Measurements from ENCODE around the gene CHCHD3. TPM values are rescaled to one million over a fixed set of nuclear protein-coding genes. Genes with fewer than 3 reads are reported as not detected.
"Not testable (repeated sequence)": the region's sequence is repeated elsewhere in the genome, so short reads cannot be mapped to it uniquely, and the experiment has no call there.

The CHCHD3 gene
- total RNA-seq, 1 experiment from 2014 or later, result 96.2 TPM

DNA sequence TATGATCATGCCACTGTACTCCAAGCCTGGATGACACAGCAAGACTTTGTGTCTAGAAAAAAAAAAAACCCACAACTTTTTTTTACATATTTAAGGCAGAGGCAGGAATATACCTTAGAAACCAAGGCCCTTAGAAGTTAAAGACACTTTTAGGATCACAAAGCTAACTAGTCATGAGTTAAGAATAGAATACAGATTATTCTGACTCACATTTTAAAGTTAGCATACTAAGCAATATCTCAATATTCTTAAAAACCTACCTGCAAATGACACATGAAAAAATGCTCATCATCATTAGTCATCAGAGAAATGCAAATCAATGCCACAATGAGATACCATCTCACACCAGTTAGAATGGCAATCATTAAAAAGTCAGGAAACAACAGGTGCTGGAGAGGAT, 177.7 kb downstream of the CHCHD3 start:
- no peak for DNase-seq (ENCODE audit: low read depth)

DNA sequence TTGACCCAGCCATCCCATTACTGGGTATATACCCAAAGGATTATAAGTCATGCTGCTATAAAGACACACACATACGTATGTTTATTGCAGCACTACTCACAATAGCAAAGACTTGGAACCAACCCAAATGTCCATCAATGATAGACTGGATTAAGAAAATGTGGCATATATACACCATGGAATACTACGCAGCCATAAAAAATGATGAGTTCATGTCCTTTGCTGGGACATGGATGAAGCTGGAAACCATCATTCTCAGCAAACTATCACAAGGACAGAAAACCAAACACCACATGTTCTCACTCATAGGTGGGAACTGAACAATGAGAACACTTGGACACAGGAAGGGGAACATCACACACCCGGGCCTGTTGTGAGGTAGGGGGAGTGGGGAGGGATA, 179.6 kb downstream of the CHCHD3 start:
- not testable (repeated sequence) for DNase-seq (ENCODE audit: low read depth)

DNA sequence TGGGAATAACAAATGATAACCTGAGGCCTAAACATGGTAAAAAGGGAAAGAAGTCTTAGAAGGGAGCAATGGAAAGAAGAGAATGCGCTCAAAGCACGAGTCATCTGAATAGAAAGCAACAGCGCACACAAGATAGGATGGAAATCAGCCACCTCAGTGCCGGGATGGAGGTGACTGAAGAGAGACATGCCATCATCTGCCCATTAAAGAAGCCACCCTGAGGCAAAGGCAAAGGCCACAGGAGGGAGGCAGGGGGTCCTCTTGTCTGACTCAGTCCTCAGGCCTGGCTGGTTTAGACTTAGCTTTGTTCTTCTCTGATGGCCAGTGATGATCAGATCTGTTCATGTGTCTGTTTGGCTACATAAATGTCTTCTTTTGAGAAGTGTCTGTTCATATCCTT, 180.6 kb downstream of the CHCHD3 start:
- peak; percentile 14 for DNase-seq (ENCODE audit: low read depth)

DNA sequence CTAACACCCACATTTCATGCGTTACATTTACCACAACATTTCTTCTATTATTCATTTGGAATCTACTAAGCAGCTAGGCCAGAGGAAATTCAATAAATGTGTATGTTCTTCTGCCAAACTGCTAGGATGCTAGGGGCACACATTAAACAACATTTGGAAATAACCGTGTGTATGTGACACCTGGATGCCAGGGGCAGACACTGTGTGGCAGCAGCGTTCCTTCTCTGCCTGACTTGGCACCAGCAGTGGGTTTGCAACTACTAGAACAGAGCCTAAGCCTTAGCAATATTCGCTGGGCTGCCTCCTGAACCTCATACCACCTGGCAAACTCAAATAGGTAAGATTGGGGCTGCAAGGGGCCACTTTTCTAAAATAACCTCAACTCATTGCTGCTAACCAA, 182.1 kb downstream of the CHCHD3 start:
- DNase-seq (ENCODE audit: low read depth), result no peak

DNA sequence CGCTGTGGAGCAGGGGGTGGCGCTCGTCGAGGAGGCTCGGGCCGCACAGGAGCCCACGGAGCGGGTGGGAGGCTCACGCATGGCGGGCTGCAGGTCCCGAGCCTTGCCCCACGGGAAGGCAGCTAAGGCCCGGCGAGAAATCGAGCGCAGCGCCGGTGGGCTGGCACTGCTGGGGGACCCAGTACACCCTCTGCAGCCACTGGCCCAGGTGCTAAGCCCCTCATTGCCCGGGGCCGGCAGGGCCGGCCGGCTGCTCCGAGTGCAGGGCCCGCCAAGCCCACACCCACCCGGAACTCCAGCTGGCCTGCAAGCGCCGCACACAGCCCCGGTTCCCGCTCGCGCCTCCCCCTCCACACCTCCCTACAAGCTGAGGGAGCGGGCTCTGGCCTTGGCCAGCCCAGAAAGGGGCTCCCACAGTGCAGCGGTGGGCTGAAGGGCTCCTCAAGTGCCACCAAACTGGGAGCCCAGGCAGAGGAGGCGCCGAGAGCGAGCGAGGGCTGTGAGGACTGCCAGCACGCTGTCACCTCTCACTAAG, 183.2 kb downstream of the CHCHD3 start:
- DNase-seq (ENCODE audit: low read depth), result not testable (repeated sequence)

DNA sequence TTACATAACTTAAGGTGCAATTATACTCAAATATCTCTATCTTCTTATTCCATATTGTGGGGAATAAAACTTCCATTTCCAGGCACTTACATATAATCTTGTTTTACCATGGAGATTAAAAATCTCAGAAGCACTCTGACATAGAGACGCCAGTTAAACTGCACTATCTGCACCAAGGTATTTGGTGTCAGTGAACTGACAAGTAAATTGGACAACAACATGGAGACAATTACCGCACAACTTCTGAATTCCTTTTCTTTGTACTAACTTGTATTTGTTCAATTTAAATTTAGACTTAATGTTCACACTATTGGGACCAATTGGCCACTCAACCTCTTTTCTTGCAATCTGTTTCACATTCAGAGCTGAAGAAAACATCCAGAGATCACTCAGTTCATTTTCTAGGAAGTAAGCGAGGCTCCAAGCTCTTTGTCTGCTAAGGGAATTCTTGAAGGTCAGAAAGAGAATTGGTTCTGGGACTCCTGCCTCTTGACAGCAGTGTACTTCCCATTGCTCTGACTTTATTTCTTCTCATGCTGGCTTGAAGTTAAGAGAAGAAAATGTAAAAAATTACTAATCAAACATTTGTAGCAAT, 184.7 kb downstream of the CHCHD3 start:
- DNase-seq (ENCODE audit: low read depth), result no peak

DNA sequence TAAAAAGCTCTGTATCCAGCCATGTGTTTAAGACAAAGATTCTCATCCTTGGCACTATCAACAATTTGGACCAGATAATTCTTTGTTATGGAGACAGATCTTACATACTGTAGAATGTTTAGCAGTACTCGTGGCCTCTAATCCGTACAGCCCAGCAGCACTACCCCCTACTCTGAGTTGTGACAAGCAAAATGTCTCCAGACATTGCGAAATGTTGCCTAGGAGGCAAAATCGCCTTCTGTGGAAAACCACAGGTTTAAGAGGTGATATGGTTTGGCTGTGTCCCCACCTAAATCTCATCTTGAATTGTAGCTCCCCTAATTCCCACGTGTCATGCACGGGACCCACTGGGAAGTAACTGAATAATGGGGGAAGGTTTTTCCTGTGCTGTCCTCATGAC, 186.7 kb downstream of the CHCHD3 start:
- DNase-seq (ENCODE audit: low read depth), result no peak

DNA sequence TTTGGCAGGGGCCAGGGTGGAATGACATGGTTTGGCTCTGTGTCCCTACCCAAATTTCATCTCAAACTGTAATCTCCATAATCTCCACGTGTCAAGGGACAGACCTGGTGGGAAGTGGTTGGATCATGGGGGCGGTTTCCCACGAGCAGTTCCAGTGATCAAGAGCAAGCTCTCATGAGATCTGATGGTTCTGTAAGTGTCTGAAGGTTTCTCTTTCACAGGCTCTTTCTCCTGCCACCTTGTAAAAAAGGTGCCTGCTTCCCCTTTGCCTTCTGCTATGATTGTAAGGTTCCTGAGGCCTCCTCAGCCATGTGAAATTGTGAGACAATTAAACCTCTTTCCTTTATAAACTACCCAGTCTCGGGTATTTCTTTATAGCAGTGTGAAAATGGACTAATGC, 188.3 kb downstream of the CHCHD3 start:
- no peak for DNase-seq (ENCODE audit: low read depth)

DNA sequence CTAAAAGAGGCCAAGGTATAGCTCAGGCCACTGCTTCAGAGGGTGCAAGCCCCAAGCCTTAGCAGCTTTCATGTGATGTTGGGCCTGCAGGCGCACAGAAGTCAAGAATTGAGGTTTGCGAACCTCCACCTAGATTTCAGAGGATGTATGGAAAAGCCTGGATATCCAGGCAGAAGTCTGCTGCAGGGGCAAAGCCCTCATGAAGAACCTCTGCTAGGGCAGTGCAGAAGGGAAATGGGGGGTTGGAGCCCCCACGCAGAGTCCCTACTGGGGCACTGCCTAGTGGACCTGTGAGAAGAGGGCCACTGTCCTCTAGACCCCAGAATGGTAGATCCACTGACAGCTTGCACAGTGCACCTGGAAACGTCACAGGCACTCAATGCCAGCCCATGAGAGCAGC, 189.1 kb downstream of the CHCHD3 start:
- not testable (repeated sequence) for DNase-seq (ENCODE audit: low read depth)

DNA sequence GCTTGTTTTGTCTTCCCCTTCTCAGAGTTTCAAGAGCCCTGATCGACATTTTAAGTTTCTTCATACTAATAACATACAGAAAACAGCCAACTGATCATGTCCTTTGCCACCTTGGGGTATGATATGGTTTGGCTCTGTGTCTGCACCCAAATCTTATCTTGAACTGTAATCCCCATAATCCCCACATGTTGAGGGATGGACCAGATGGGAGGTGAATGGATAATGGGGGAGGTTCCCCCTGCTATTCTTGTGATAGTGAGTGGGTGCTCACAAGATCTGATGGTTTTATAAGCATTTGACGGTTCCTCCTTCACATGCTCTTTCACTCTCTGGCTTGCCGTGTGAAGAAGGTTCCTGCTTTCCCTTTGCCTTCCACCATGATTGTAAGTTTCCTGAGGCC, 190.3 kb downstream of the CHCHD3 start:
- DNase-seq (ENCODE audit: low read depth), result no peak

DNA sequence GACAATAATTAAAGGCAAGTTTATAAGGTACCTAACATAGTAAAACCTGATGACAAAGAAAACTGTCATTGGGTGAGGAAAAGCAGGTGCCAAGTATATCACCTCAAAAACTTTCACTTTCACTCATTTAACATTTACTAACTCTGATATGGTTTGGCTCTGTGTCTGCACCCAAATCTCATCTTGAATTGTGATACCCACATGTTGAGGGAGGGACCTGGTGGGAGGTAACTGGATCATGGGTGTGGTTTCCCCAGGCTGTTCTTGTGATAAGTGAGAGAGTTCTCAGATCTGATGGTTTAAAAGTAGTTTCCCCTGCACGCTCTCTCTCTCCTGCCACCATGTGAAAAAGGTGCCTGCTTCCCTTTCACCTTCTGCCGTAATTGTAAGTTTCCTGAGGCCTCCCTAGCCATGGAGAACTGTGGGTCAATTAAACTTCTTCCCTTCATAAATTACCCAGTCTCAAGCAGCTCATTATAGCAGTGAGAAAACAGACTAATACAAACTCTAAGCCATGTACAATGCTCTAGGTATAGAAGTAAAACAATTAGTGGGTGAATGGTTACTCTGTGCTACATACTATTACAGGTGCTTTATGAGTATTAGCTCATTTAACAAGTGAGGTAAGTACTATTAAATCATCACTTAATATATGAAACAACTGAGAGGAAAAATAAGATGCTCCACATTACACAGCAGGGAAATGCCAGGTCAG, 199.0 kb downstream of the CHCHD3 start:
- no peak for DNase-seq (ENCODE audit: low read depth)

DNA sequence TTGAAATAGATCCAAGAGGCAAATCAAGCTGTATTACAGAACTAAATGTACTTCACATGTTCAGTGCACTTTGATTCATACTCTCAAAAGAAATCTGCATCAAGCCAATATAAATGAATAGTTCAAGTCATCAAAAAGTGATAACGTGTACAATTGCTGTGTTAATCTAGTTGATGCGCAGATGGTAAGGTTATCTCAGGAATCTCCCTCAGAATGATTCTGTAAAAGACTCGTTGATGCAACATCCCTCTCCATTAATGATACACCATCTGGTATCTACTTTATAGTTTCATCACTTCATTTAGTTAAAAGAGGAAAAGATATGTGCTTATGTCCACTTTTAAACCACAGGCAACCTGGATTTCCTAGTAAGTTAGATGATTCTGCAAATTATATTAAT, 200.6 kb downstream of the CHCHD3 start:
- no peak for DNase-seq (ENCODE audit: low read depth)

DNA sequence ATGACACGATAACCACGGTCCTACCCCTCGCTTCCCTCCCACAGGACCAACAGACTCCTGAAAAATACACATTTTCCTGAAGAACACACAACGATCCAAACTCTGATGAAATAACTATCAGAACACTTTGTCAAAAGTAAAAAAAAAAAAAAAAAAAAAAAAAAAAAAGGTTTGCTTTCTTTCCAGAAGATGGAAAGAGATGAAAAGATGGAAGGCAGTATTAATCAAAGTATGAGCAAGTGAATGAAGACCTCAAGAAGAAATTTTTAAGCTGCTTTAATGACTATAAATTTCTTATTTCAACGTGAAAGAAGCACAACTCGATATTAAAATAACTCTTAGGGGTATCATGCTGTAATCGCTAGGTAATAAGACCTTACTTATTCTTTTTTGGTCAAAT, 202.3 kb downstream of the CHCHD3 start:
- DNase-seq (ENCODE audit: low read depth), result no peak

DNA sequence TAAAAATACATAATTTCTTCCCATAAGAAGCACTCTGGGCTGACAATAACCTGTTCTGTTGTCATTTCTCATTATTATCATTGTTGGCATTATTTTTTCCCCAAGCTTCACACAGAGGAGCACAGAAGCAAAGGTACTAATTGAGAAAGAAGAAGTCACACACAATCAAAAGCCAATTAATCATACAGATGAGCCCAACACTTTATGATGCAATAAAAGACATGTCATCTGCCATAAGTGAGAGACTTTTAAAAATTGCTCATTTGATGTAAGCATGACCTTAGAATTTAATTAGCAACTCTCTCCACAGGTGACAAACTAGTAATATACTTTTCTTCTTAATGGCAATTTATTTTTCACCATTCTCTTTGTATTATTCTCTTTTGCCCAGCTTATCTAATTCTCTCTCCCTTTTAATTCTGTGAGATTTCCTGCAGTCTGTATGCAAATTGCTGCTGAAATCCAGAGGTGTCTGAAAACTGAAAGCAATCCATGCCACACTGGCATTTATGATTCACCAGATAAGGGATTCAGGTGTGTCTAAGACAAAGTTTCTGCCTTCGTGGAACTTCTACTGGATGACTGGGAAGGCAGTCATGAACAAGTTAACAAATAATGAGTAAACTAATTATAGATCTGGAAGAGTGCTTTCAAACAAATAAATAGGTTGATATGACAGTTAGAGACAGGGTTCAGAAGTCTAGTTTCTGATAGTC, 203.5 kb downstream of the CHCHD3 start:
- DNase-seq (ENCODE audit: low read depth), result no peak

DNA sequence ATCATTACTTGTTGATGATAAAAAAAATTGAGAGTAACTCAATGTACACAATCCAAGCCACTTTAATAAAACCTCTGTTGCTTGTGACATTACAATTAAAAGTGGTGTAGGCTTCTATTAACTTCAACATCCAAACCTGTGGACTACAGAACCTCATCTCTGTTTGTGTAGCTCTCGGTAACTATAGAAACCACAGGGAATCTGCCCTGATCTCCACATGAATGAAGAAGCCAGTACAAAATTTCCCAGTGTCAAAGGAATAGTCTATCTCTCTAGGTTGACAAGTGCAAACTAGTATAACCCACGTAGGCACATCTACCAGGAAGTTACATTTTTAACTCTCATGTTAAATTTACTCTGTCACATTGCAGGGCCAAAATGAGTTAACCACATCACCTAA, 204.3 kb downstream of the CHCHD3 start:
- DNase-seq (ENCODE audit: low read depth), result no peak

DNA sequence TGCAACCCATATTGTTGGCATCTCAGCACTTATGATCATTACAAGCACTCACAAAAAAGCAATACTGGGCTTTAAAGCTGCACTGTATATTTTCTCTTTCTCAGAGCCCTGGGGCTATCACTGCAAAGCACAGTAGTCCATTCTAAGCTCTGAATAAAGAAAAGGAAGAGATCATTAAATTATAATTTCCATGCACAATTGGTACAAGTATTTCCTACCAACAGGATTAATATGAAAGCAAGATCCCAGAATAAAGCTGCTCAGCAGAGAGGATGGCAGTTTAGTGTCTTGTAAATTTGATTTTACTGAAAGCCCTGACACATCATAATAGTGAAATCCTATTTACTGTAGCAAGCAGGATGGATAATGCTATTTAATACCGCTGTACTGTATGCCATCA, 205.3 kb downstream of the CHCHD3 start:
- no peak for DNase-seq (ENCODE audit: low read depth)

DNA sequence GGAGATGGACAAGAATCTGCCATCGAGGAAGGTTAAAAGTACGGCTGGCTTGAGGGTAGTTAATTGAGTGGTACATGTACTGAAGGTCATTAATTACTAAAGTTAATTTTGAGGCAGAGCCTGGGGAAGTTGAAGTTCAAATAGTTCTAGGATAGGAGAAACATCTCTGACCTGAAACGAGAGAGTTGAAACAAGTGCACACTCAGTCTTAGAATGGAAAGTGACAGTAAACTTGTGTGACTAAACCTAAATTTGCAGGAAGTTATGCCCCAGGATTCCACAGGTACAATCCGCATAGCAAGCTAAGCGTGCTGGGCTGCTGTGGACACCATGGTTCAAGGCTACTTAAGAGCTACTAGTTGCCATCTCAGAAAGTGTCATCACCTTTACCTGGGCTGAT, 209.9 kb downstream of the CHCHD3 start:
- DNase-seq (ENCODE audit: low read depth), result no peak

DNA sequence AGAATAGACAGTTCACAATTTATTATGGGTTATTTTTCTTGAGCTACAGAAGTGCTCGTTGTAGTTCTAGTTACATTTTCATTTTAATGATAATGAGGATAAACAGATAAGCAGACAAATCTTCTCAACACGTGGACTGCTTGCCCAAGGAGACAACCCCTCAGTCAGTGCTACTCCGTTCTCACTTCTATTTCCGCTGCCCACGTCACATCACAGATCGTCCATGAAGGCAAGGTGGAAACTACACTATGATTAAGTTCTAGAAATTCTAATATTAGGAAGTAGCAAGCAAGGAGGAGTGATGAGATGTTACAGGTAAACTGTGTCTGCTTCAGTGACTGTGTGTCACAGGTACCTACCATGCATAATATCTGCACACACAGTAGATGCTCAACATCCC, 210.5 kb downstream of the CHCHD3 start:
- DNase-seq (ENCODE audit: low read depth), result no peak

DNA sequence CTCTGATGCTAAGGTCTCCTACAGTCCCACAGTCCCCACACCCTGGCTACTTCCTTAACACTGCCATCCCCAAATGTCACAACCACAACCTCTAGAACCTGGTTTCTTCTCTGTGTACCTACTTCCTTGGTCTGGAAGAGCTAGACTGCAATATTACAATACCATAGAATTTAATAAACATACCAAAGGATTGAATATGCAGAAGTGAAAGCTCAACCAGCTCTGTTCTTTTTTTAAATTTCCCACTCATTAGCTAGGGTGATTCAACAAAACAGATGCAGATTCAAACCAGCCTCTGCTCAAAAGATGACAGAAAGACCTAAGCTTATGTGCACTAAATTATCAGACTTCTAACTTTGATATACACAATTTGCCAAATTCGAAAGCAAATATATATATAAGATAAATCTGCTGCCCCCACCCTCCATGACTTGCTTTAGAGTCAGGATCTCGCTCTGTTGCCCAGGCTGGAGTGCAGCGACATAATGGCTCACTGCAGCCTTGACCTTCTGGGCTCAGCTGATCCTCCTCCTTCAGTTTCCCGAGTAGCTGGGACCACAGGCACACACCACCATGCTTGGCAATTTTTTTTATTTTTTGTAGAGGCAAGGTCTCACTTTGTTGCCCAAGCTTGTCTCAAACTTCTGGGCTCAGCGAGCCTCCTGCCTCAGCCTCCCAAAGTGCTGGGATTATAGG, 212.6 kb downstream of the CHCHD3 start:
- no peak for DNase-seq (ENCODE audit: low read depth)

DNA sequence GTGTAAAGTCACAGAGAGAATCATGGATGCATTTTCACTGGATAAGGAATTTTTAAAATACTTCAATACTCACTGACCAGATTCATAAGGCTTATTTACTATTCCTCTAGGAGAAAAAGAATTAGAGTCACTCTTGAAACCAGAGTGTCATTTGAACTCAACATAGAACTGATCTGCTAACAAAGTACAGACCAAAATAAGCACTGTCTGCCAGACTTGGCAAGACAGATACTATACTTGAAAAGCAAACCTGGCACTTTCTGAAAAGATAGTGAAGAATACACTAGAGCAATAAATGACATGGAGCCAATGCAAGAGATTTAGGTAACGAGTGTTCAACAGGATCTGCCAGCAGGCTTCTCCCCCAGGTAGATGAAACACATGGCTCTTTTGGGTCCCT, 215.3 kb downstream of the CHCHD3 start:
- no peak for DNase-seq (ENCODE audit: low read depth)

DNA sequence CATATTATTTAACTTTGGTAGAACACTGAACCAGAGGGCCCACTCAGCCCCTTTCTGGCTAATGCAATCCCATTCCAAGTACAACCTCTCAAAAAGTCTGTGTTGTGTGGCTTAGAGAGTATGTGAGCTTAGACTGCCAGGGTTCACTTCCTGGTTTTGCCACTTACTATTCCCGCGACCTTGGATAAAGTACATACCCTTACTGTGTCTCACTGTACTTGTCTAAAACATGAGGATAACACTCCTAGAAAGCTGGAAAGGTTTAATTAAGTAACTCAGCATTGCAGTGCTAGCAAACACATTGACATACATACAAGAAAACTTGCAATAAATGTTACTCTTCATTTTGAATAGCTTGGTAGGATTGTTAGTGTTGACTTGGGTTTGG, 215.8 kb downstream of the CHCHD3 start:
- DNase-seq (ENCODE audit: low read depth), result peak; percentile 40

DNA sequence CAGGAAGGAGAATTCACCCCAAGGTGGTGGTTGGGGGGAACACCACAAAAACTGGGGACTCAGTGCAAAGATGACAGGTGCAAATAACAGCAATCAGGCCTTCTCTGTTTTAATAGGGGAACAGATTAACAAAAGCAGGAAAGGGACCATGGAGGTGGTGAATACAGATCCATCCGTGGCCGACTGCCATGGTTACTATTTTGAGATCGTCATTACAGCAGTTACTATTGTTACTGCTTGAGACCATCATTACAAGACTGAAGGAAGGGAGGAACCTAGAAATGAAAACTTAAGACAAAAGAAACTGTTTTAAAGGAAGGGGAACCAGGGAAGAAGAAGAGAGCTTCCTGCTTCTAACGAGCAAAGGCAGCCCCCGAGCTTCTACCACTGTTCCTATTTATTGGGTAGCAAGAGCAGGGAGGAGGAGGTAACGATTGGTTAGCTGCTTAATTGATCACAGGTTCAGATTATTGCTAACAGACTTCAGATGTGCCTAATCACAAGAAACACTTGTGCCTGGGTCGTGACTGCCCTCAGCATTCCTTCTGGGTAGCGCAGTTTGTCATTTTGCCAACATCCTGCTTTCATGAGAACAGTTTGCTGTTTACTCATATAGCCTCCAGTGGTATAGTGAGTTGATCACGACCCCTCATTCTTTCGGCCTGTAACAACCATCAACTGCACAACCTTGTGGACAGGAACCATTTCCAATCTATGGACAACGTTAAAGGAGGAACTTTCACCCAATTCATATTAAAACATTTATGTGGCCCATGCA, 216.3 kb downstream of the CHCHD3 start:
- peak; percentile 87 for DNase-seq (ENCODE audit: low read depth)
